ENCODE results near the gene MAP6.

DNA sequence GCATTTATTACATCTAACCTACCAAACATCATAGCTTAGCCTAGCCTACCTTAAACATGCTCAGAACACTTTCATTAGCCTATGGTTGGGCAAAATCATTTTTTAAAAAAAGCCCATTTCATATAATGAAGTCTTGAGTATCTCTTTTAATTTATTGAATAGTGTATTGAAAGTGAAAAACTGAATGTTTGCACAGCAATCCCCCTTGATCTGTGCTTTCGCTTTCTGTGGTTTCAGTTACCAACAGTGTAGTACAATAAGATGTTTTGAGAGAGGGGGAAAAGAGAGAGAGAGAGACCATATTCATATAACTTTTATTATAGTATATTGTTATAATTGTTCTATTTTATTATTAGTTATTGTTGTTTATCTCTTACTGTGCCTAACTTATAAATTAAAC is 8.4 kb upstream of the MAP6 start:
- TF ChIP-seq, protein P1, sequence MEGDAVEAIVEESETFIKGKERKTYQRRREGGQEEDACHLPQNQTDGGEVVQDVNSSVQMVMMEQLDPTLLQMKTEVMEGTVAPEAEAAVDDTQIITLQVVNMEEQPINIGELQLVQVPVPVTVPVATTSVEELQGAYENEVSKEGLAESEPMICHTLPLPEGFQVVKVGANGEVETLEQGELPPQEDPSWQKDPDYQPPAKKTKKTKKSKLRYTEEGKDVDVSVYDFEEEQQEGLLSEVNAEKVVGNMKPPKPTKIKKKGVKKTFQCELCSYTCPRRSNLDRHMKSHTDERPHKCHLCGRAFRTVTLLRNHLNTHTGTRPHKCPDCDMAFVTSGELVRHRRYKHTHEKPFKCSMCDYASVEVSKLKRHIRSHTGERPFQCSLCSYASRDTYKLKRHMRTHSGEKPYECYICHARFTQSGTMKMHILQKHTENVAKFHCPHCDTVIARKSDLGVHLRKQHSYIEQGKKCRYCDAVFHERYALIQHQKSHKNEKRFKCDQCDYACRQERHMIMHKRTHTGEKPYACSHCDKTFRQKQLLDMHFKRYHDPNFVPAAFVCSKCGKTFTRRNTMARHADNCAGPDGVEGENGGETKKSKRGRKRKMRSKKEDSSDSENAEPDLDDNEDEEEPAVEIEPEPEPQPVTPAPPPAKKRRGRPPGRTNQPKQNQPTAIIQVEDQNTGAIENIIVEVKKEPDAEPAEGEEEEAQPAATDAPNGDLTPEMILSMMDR (IDR thresholded peaks at IDR 0.05 in 4 of 5, conservative IDR thresholded peaks at IDR 0.05 in 1 of 5): no peak
- TF ChIP-seq POLR2A (IDR thresholded peaks at IDR 0.05): no peak
